ENCODE data around the gene AJUBA. TPM values are rescaled to one million over a fixed set of nuclear protein-coding genes. Genes with fewer than 3 reads are reported as not detected.

AJUBA gene
- total RNA-seq, 2 experiments from 2014 or later: 0.90 to 1.0 TPM

Other genes starting within 250 kb of the AJUBA start
- 100 to 1,000 TPM; 133 to 140 TPM for gene OXA1L, start 215.9 kb downstream of the AJUBA start, total RNA-seq
- 1 to 10 TPM in 1 of 2 experiments, under 1 TPM in 1; 0.56 to 1.0 TPM for gene SLC7A7, start 167.1 kb downstream of the AJUBA start, total RNA-seq
- gene MRPL52, start 152.7 kb downstream of the AJUBA start, total RNA-seq: 100 to 1,000 TPM; 154 to 170 TPM
- gene MMP14, start 146.0 kb downstream of the AJUBA start, total RNA-seq: 1 to 10 TPM; 1.1 to 1.8 TPM
- 10 to 100 TPM; 17.6 to 18.7 TPM for gene LRP10, start 110.8 kb downstream of the AJUBA start, total RNA-seq
- gene REM2, start 99.3 kb downstream of the AJUBA start, total RNA-seq: under 1 TPM; 0.14 to 0.19 TPM
- 10 to 100 TPM; 66.2 to 67.2 TPM for gene RBM23, start 63.4 kb downstream of the AJUBA start, total RNA-seq
- gene PRMT5, start 53.2 kb downstream of the AJUBA start, total RNA-seq: 100 to 1,000 TPM; 169 to 190 TPM
- gene HAUS4, start 25.5 kb downstream of the AJUBA start, total RNA-seq: 10 to 100 TPM; 51.9 to 53.6 TPM
- 10 to 100 TPM; 10.5 to 11.1 TPM for gene C14orf93, start 27.6 kb upstream of the AJUBA start, total RNA-seq
- 100 to 1,000 TPM; 162 to 164 TPM for gene PSMB5, start 52.3 kb upstream of the AJUBA start, total RNA-seq
- not detected for gene PSMB11, start 59.7 kb upstream of the AJUBA start, total RNA-seq
- under 1 TPM; 0.49 to 0.52 TPM for gene CDH24, start 75.0 kb upstream of the AJUBA start, total RNA-seq
- gene ACIN1, start 112.6 kb upstream of the AJUBA start, total RNA-seq: 100 to 1,000 TPM; 160 to 174 TPM
- gene C14orf119, start 113.0 kb upstream of the AJUBA start, total RNA-seq: 10 to 100 TPM; 52.0 to 57.0 TPM
- gene CIROP, start 122.4 kb upstream of the AJUBA start, total RNA-seq: not detected
- under 1 TPM; 0.45 to 0.68 TPM for gene CEBPE, start 136.7 kb upstream of the AJUBA start, total RNA-seq
- gene SLC7A8, start 201.1 kb upstream of the AJUBA start, total RNA-seq: 1 to 10 TPM; 2.5 to 2.8 TPM

All from activated naive CD8-positive, alpha-beta T cell treated with anti-CD3 and anti-CD28 coated beads for 36 hours (primary cell).